ENCODE results near the gene TEDC1.

- no peak for TF ChIP-seq CTCF (IDR thresholded peaks at IDR 0.05)
- TF ChIP-seq EP300 (IDR thresholded peaks at IDR 0.05) = no peak
- no peak for TF ChIP-seq POLR2A (IDR thresholded peaks at IDR 0.05)
These were observed 46.2 kb upstream of the TEDC1 start for GRCh38 chr14:105444859-105445258.
